ENCODE data around the gene ACTR1A.

GRCh38 chr10:102432162-102432950 is 70.2 kb downstream of the ACTR1A start, which contains the start of gene CUEDC2:
- no peak for TF ChIP-seq CTCF (conservative IDR thresholded peaks at IDR 0.05 in 1 of 2, IDR thresholded peaks at IDR 0.05 in 1 of 2; ENCODE audit: extremely low read depth in 1 of 2, insufficient read depth in 1 of 2, low read depth in 1 of 2, low read length in 2 of 2)
- TF ChIP-seq EZH2 (IDR thresholded peaks at IDR 0.05; ENCODE audit: borderline replicate concordance, low read length): no peak
